ENCODE results near the gene VAV3. TPM values are rescaled to one million over a fixed set of nuclear protein-coding genes. Genes with fewer than 3 reads are reported as not detected.
"Not testable (repeated sequence)": the region's sequence is repeated elsewhere in the genome, so short reads cannot be mapped to it uniquely, and the experiment has no call there.

VAV3 gene
- total and polyA plus RNA-seq, 9 donors, result 3.1 to 5.5 (median 4.1) TPM

GRCh38 chr1:107662971-107663370 is 302.0 kb downstream of the VAV3 start:
- Histone ChIP-seq H3K27ac (ENCODE audit: low read length) (no peak overlapping the region), H3K4me1 (ENCODE audit: control insufficient read depth, insufficient read depth, low read length) (no peaks in the 10 kb centered on the region), H3K4me3 (ENCODE audit: low read length) (no peak overlapping the region), H3K36me3 (ENCODE audit: control insufficient read depth, insufficient read depth, low read length) (no peaks in the 10 kb centered on the region), H3K27me3 (ENCODE audit: control insufficient read depth, insufficient read depth, low read length) (no peaks in the 10 kb centered on the region), H3K9me3 (replicated peaks; ENCODE audit: control insufficient read depth, low read depth, low read length) (no peaks in the 10 kb centered on the region)
- no CpG with 5 or more reads among the region's 2 CpGs for WGBS (ENCODE audit: insufficient coverage)
- DNase-seq, result no peak

DNA sequence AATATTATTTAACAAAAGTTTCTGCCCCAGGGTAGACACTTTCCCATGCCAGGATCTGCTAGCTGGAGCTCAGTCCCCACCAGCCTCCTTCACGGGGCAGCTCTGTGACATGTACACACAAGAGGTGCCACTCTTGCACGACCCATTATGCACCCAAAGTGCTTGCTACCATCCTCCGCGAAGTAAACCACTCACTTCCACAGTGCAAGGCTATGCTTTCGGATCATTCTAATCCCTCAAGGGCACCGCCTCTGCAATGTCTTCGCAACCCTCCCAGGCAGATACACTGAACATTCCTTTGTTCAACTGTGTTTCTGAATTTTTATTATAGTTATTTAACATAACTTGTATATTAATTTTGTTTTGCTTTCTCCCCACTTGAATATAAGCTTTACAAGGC is 303.8 kb downstream of the VAV3 start:
- Histone ChIP-seq H3K36me3 (ENCODE audit: control insufficient read depth, insufficient read depth, low read length) (no peaks in the 10 kb centered on the region), H3K27ac (ENCODE audit: low read length) (no peak overlapping the region), H3K9me3 (replicated peaks; ENCODE audit: control insufficient read depth, low read depth, low read length) (no peaks in the 10 kb centered on the region), H3K27me3 (ENCODE audit: control insufficient read depth, insufficient read depth, low read length) (no peaks in the 10 kb centered on the region), H3K4me1 (ENCODE audit: control insufficient read depth, insufficient read depth, low read length) (no peaks in the 10 kb centered on the region), H3K4me3 (ENCODE audit: low read length) (no peak overlapping the region)
- 89% methylated on average over 4 of the region's 7 CpGs for WGBS (ENCODE audit: insufficient coverage)
- DNase-seq, result no peak

- Histone ChIP-seq H3K4me1 (ENCODE audit: control insufficient read depth, insufficient read depth, low read length) (no peaks in the 10 kb centered on the region), H3K27ac (ENCODE audit: low read length) (no peak overlapping the region), H3K9me3 (replicated peaks; ENCODE audit: control insufficient read depth, low read depth, low read length) (no peaks in the 10 kb centered on the region), H3K36me3 (ENCODE audit: control insufficient read depth, insufficient read depth, low read length) (no peaks in the 10 kb centered on the region), H3K27me3 (ENCODE audit: control insufficient read depth, insufficient read depth, low read length) (no peaks in the 10 kb centered on the region), H3K4me3 (ENCODE audit: low read length) (no peak overlapping the region)
- DNase-seq, result no peak
- WGBS (ENCODE audit: insufficient coverage), result 100% methylated on average over 1 of the region's 2 CpGs
These were observed 305.0 kb downstream of the VAV3 start for GRCh38 chr1:107659961-107660360.

- WGBS (ENCODE audit: insufficient coverage), result 70% methylated on average over 3 of the region's 4 CpGs
- Histone ChIP-seq H3K4me1 (ENCODE audit: control insufficient read depth, insufficient read depth, low read length) (no peaks in the 10 kb centered on the region), H3K36me3 (ENCODE audit: control insufficient read depth, insufficient read depth, low read length) (no peaks in the 10 kb centered on the region), H3K27ac (ENCODE audit: low read length) (no peak overlapping the region), H3K4me3 (ENCODE audit: low read length) (no peak overlapping the region), H3K9me3 (replicated peaks; ENCODE audit: control insufficient read depth, low read depth, low read length) (no peaks in the 10 kb centered on the region), H3K27me3 (ENCODE audit: control insufficient read depth, insufficient read depth, low read length) (no peaks in the 10 kb centered on the region)
- DNase-seq, result no peak
These were observed 307.6 kb downstream of the VAV3 start for GRCh38 chr1:107657356-107657755.

GRCh38 chr1:107653765-107654164 is 311.2 kb downstream of the VAV3 start:
- H3K9me3 ChIP-seq (replicated peaks; ENCODE audit: control insufficient read depth, low read depth, low read length), result no peaks in the 10 kb centered on the region
- no peaks in the 10 kb centered on the region for H3K36me3 ChIP-seq (ENCODE audit: control insufficient read depth, insufficient read depth, low read length)
- no peaks in the 10 kb centered on the region for H3K4me1 ChIP-seq (ENCODE audit: control insufficient read depth, insufficient read depth, low read length)
- no peak overlapping the region for H3K27ac ChIP-seq (ENCODE audit: low read length)
- no peak overlapping the region for H3K4me3 ChIP-seq (ENCODE audit: low read length)
- no CpG with 5 or more reads among the region's 2 CpGs for WGBS (ENCODE audit: insufficient coverage)
- DNase-seq, result no peak
- H3K27me3 ChIP-seq (ENCODE audit: control insufficient read depth, insufficient read depth, low read length), result no peaks in the 10 kb centered on the region

DNA sequence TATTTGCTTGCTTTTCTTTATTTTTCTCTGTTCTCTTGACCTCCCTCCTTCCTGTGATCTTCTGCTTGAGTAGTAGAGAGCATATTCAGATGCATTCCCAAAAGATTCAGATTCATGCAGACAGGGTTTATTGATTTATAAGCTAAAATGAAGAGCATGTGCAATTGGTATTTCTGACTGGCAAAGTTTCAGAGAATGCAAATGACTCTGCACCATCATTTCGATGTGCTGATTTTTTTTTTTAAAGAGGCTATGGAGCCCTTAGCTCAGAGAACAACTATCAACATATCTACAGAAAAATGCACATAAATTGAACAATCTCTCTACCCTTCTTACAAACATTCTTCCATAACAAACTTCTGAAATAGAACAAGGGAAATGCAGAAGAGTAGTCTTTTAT is 312.0 kb downstream of the VAV3 start:
- Histone ChIP-seq H3K4me1 (ENCODE audit: control insufficient read depth, insufficient read depth, low read length) (no peaks in the 10 kb centered on the region), H3K4me3 (ENCODE audit: low read length) (no peak overlapping the region), H3K27me3 (ENCODE audit: control insufficient read depth, insufficient read depth, low read length) (no peaks in the 10 kb centered on the region), H3K27ac (ENCODE audit: low read length) (no peak overlapping the region), H3K36me3 (ENCODE audit: control insufficient read depth, insufficient read depth, low read length) (no peaks in the 10 kb centered on the region), H3K9me3 (replicated peaks; ENCODE audit: control insufficient read depth, low read depth, low read length) (no peaks in the 10 kb centered on the region)
- DNase-seq, result no peak
- WGBS (ENCODE audit: insufficient coverage), result no CpG with 5 or more reads among the region's 1 CpG

- WGBS (ENCODE audit: insufficient coverage), result no CpG with 5 or more reads among the region's 2 CpGs
- H3K27me3 ChIP-seq (ENCODE audit: control insufficient read depth, insufficient read depth, low read length); H3K9me3 ChIP-seq (replicated peaks; ENCODE audit: control insufficient read depth, low read depth, low read length); DNase-seq; H3K4me3 ChIP-seq (ENCODE audit: low read length); H3K27ac ChIP-seq (ENCODE audit: low read length); H3K4me1 ChIP-seq (ENCODE audit: control insufficient read depth, insufficient read depth, low read length); H3K36me3 ChIP-seq (ENCODE audit: control insufficient read depth, insufficient read depth, low read length): not testable (repeated sequence)
These were observed 314.2 kb downstream of the VAV3 start for GRCh38 chr1:107650825-107651224.

GRCh38 chr1:107649023-107649422 is 316.0 kb downstream of the VAV3 start:
- no peak overlapping the region for H3K27ac ChIP-seq (ENCODE audit: low read length)
- no peaks in the 10 kb centered on the region for H3K9me3 ChIP-seq (replicated peaks; ENCODE audit: control insufficient read depth, low read depth, low read length)
- WGBS (ENCODE audit: insufficient coverage), result 60% methylated on average over 2 of the region's 3 CpGs
- H3K27me3 ChIP-seq (ENCODE audit: control insufficient read depth, insufficient read depth, low read length), result no peaks in the 10 kb centered on the region
- no peak overlapping the region for H3K4me3 ChIP-seq (ENCODE audit: low read length)
- H3K4me1 ChIP-seq (ENCODE audit: control insufficient read depth, insufficient read depth, low read length), result no peaks in the 10 kb centered on the region
- H3K36me3 ChIP-seq (ENCODE audit: control insufficient read depth, insufficient read depth, low read length), result no peaks in the 10 kb centered on the region
- no peak for DNase-seq

GRCh38 chr1:107648071-107648470 is 316.9 kb downstream of the VAV3 start:
- Histone ChIP-seq H3K4me1 (ENCODE audit: control insufficient read depth, insufficient read depth, low read length) (no peaks in the 10 kb centered on the region), H3K36me3 (ENCODE audit: control insufficient read depth, insufficient read depth, low read length) (no peaks in the 10 kb centered on the region), H3K9me3 (replicated peaks; ENCODE audit: control insufficient read depth, low read depth, low read length) (no peaks in the 10 kb centered on the region), H3K27ac (ENCODE audit: low read length) (no peak overlapping the region), H3K27me3 (ENCODE audit: control insufficient read depth, insufficient read depth, low read length) (no peaks in the 10 kb centered on the region), H3K4me3 (ENCODE audit: low read length) (no peak overlapping the region)
- no peak for DNase-seq

DNA sequence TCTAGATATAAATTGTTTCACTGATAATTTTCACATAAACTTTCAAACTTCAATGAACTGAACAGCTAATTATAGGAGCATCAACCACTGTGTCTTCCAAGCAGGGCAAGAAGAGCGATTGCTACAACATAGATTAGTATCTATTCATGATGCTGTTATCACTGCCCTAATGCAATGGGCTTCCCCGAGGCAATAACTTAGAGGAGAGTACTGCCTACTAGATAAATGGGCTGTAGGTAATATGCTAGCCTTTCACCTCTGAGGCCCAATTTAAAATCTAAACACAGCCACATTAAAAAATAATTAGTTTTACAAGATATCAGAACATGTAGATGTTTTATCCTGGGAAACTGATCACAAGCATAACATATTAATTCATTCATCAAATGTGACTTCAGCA is 318.0 kb downstream of the VAV3 start:
- Histone ChIP-seq H3K9me3 (replicated peaks; ENCODE audit: control insufficient read depth, low read depth, low read length) (no peaks in the 10 kb centered on the region), H3K27ac (ENCODE audit: low read length) (no peak overlapping the region), H3K27me3 (ENCODE audit: control insufficient read depth, insufficient read depth, low read length) (no peaks in the 10 kb centered on the region), H3K36me3 (ENCODE audit: control insufficient read depth, insufficient read depth, low read length) (no peaks in the 10 kb centered on the region), H3K4me1 (ENCODE audit: control insufficient read depth, insufficient read depth, low read length) (no peaks in the 10 kb centered on the region), H3K4me3 (ENCODE audit: low read length) (no peak overlapping the region)
- WGBS (ENCODE audit: insufficient coverage), result no CpG with 5 or more reads among the region's 2 CpGs
- DNase-seq, result no peak

DNA sequence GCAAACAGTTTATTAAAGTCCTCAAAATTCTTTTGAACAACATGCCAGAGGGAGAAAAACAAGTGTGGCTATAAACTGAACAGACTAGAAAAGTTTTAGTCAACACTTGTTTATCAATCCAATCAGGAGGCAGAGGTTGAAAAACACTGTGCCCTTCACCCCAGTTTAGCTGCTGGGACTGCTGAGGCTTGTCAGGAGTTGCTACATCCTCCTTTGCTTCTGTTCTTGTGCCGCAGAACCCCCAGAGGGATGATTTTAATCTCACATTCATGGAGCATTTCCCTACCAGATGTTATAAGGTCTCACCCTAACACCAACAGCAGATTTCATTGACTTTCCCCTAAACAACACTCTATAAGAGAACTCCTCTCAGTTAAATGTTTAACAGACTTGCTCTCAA is 321.2 kb downstream of the VAV3 start:
- no peaks in the 10 kb centered on the region for H3K4me1 ChIP-seq (ENCODE audit: control insufficient read depth, insufficient read depth, low read length)
- H3K4me3 ChIP-seq (ENCODE audit: low read length), result no peak overlapping the region
- no peaks in the 10 kb centered on the region for H3K36me3 ChIP-seq (ENCODE audit: control insufficient read depth, insufficient read depth, low read length)
- H3K27ac ChIP-seq (ENCODE audit: low read length), result no peak overlapping the region
- DNase-seq, result no peak
- H3K9me3 ChIP-seq (replicated peaks; ENCODE audit: control insufficient read depth, low read depth, low read length), result no peaks in the 10 kb centered on the region
- WGBS (ENCODE audit: insufficient coverage), result 43% methylated on average over 1 of the region's 1 CpG
- no peaks in the 10 kb centered on the region for H3K27me3 ChIP-seq (ENCODE audit: control insufficient read depth, insufficient read depth, low read length)
